ENCODE data around the gene ADGRE1.

ADGRE1 gene

GRCh38 chr19:6979399-6979798 is 92.0 kb downstream of the ADGRE1 start:
- TF ChIP-seq, protein P1, sequence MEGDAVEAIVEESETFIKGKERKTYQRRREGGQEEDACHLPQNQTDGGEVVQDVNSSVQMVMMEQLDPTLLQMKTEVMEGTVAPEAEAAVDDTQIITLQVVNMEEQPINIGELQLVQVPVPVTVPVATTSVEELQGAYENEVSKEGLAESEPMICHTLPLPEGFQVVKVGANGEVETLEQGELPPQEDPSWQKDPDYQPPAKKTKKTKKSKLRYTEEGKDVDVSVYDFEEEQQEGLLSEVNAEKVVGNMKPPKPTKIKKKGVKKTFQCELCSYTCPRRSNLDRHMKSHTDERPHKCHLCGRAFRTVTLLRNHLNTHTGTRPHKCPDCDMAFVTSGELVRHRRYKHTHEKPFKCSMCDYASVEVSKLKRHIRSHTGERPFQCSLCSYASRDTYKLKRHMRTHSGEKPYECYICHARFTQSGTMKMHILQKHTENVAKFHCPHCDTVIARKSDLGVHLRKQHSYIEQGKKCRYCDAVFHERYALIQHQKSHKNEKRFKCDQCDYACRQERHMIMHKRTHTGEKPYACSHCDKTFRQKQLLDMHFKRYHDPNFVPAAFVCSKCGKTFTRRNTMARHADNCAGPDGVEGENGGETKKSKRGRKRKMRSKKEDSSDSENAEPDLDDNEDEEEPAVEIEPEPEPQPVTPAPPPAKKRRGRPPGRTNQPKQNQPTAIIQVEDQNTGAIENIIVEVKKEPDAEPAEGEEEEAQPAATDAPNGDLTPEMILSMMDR (IDR thresholded peaks at IDR 0.05; ENCODE audit: low read depth, low read length) = no peak
- no peak for DNase-seq (ENCODE audit: low read depth in 2 of 2)
- H3K4me3 ChIP-seq (replicated peaks in 1 of 2; ENCODE audit: low read depth in 2 of 2, low read length in 2 of 2) = no peak overlapping the region

- TF ChIP-seq, protein P1 (IDR thresholded peaks at IDR 0.05; ENCODE audit: low read depth, low read length) = no peak
- H3K4me3 ChIP-seq (replicated peaks in 1 of 2; ENCODE audit: low read depth in 2 of 2, low read length in 2 of 2) = no peak overlapping the region
- no peak for DNase-seq (ENCODE audit: low read depth in 2 of 2)
These were observed 96.1 kb downstream of the ADGRE1 start for GRCh38 chr19:6983448-6983847.

DNA sequence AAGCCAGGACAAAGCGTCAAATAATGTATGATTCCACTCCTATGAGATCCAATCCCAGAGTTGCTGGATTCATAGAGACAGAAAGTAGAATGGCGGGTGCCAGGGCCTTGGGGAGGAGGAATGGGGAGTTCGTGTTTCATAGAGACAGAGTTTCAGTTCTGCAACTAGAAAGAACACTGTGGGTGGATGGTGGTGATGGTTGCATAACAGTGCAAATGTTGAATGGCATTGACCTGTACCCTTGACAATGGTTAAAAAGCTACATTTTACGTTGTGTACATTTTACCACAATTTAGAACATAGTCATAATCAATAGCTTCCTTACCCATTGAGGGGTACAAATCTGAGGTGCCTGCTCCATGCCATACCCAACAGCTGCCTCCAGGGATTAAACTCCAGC is 100.5 kb downstream of the ADGRE1 start:
- DNase-seq (ENCODE audit: low read depth in 2 of 2) = no peak
- H3K4me3 ChIP-seq (replicated peaks in 1 of 2; ENCODE audit: low read depth in 2 of 2, low read length in 2 of 2) = no peak overlapping the region
- TF ChIP-seq, protein P1 (IDR thresholded peaks at IDR 0.05; ENCODE audit: low read depth, low read length) = no peak

DNA sequence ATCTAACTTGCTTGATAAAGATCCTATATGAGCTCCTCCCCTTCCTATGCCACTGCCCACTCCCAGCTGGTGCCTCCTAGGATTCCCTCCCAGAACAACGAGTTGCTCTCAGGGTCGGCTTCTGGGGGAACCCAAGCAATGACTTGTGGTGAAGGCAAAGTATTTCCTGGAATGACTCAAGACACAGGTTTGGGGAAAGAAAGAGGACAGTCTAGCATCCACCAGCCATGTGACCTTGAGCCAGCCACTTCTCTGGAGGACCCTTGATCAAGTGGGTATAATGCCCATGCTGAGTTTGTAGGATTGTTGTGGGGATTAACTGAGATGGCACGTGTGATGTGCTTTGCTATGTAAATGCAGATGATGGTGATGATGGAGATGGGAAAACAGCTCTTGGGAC is 100.9 kb downstream of the ADGRE1 start:
- no peak for DNase-seq (ENCODE audit: low read depth in 2 of 2)
- TF ChIP-seq, protein P1 (IDR thresholded peaks at IDR 0.05; ENCODE audit: low read depth, low read length) = no peak
- H3K4me3 ChIP-seq (replicated peaks in 1 of 2; ENCODE audit: low read depth in 2 of 2, low read length in 2 of 2) = no peak overlapping the region
